Calu3 (cell line): ENCODE results near the gene SCNN1A. TPM values are rescaled to one million over a fixed set of nuclear protein-coding genes. Genes with fewer than 3 reads are reported as not detected.

ENCODE experiments used
- BruUV-seq: library from RNA; stranded (reverse); fragments of 400-500 nt; replicated peaks from 2 replicates; lab custom pipeline; 2021; lab: Mats Ljungman, UMichigan
- CTCF ChIA-PET: fragments of 300-600 bp; sonication (Branson Sonifier 250); formaldehyde crosslinking; loops from one replicate; lab custom pipeline; 2022; ENCODE audit warnings: antibody characterized with exemption; lab: Charles Lee
- DNase-seq: peaks from one replicate; pipeline ENCODE4 v3.0.0; 2022
- H3K27ac Mint-ChIP-seq: one replicate; pipeline ENCODE4 v1.8.0; 2022; ENCODE audit warnings: mixed read lengths; ENCODE audit not compliant: unreplicated experiment
- H3K27me3 Mint-ChIP-seq: one replicate; pipeline ENCODE4 v1.8.0; 2022; ENCODE audit warnings: mixed read lengths; ENCODE audit not compliant: unreplicated experiment
- H3K36me3 Mint-ChIP-seq: one replicate; pipeline ENCODE4 v1.8.0; 2022; ENCODE audit warnings: mild to moderate bottlenecking, moderate library complexity, mixed read lengths; ENCODE audit not compliant: insufficient read depth, unreplicated experiment
- H3K4me1 Mint-ChIP-seq: one replicate; pipeline ENCODE4 v1.8.0; 2022; ENCODE audit warnings: mild to moderate bottlenecking, low read depth, mixed read lengths; ENCODE audit not compliant: unreplicated experiment
- H3K4me3 Mint-ChIP-seq: one replicate; pipeline ENCODE4 v1.8.0; 2022; ENCODE audit warnings: mild to moderate bottlenecking, low read depth, moderate library complexity, mixed read lengths; ENCODE audit not compliant: unreplicated experiment
- H3K9me3 Mint-ChIP-seq: one replicate; pipeline ENCODE4 v1.8.0; 2022; ENCODE audit warnings: low read depth, mixed read lengths; ENCODE audit not compliant: unreplicated experiment
- intact Hi-C: fragments of 100-400 bp; cut with micrococcal nuclease; formaldehyde crosslinking; loops from one replicate; pipeline ENCODE4 v1.10.0; 2022; ENCODE audit not compliant: unreplicated experiment
- total RNA-seq: library from RNA; stranded (reverse); gene quantifications from 2 replicates; pipeline ENCODE4 v1.2.3, GENCODE V29; 2022
- TF ChIP-seq, protein P1 (sequence below): fragments of 200-600 bp; IDR thresholded peaks from one replicate; pipeline ENCODE4 v1.8.0; 2022; ENCODE audit warnings: antibody characterized with exemption; ENCODE audit not compliant: unreplicated experiment

The SCNN1A gene
- total RNA-seq, 1 experiment from 2014 or later, result 53.5 TPM

DNA sequence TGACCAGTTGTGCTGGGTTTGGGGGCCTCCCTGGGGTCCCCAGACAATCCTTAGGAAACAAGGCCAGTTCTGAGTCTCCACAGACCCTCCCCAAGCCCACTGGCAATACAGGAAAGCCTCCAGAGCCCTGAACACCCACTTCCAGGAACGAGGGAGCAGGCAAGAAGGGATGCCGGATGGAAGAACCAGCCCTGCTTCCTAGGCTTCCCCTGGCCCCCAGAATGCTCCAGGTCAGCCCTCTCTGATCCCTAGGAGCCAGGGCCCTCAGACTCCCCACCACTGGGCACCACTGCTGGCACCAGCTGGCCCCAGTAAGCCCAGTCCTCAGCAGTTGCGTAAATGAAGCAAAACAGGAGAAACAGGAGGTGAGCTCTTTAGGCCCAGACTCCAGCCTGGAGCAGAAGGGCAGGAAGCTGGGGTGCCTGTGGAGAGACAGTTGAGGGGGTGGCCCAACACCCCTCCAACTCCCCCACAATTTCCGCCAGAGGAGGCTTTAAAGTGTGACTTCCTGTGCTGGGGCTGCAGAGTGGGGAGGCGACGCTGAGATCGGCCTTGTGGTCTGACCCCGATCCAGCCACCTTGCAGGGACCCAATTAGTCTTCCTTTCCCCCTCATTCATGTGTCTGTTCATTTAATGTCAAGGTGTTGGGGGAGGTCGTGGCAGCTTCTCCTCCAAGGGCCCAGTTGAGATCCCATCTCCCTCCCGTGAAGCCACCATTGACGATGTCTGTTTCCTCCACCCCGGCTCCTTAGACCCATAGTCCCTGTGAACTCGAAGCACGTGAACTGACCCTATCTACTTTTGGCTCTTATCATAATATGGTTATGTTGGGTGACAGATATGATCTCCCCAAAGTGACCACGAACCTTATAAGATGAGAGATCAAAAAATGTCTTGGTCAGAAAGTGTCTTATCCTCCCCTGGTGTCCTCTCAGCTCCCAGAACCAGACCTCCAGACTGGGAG is 38.2 kb downstream of the SCNN1A start:
- no peak overlapping the region for H3K27ac Mint-ChIP-seq
- TF ChIP-seq, protein P1, sequence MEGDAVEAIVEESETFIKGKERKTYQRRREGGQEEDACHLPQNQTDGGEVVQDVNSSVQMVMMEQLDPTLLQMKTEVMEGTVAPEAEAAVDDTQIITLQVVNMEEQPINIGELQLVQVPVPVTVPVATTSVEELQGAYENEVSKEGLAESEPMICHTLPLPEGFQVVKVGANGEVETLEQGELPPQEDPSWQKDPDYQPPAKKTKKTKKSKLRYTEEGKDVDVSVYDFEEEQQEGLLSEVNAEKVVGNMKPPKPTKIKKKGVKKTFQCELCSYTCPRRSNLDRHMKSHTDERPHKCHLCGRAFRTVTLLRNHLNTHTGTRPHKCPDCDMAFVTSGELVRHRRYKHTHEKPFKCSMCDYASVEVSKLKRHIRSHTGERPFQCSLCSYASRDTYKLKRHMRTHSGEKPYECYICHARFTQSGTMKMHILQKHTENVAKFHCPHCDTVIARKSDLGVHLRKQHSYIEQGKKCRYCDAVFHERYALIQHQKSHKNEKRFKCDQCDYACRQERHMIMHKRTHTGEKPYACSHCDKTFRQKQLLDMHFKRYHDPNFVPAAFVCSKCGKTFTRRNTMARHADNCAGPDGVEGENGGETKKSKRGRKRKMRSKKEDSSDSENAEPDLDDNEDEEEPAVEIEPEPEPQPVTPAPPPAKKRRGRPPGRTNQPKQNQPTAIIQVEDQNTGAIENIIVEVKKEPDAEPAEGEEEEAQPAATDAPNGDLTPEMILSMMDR, result no peak
- no peak overlapping the region for H3K4me3 Mint-ChIP-seq
- H3K27me3 Mint-ChIP-seq, result no peaks in the 10 kb centered on the region
- CTCF ChIA-PET, result interaction anchor here (0.6 to 3.5 kb wide), 12 partner anchors 9 to 349 kb away, joined by 3 to 25 read pairs (median 6); partner anchors contain the start of gene LTBR
- no peaks in the 10 kb centered on the region for H3K9me3 Mint-ChIP-seq
- BruUV-seq, result TSS peak; percentile 69
- H3K36me3 Mint-ChIP-seq, result peaks cover 29% of the 10 kb centered on the region
- intact Hi-C loops, result loop anchor here (5.0 kb wide), 1 partner anchor 130 kb away; no protein-coding TSS in a partner anchor
- H3K4me1 Mint-ChIP-seq, result peaks cover 41% of the 10 kb centered on the region
- no peak for DNase-seq

DNA sequence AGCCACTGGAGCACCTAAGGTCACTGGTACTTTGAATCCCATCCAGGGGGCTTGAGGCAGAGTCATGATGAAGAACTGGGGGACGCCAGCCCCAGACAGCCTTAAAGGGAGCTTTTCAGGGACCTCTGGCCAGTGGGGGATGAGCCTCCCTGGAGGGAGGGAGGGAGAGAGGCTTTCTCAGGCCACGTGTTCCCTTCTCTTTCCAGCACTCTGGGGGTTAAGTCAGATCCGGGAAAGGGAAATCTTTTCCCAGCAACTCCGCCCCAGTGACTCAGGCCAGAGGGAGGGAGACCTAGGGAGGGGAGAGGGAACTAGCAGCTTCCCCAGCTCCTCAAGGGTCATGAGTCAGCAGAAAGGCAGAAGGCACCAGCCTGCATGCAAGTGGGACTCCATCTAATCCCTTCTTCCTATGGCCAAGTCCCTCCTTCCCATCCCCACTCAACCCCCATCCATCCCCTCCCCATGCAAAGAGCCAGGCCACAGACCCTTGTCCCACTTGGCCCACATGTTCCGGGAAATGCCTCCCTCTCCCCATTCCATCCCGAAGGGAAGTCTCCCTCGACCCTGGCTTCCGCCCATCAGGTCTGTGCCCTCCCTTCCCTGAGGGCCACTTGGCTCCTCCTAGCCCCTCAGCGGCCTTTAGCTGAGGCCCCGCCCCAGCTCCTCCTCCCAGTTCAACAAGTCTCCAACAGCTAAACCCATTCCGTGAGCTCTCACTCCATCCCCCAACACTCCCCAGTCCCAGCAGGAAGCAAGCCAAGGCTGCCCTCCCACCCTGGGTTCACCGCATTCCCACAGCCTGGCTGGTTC is 39.1 kb downstream of the SCNN1A start:
- BruUV-seq, result no TSS peak
- Mint-ChIP-seq H3K36me3 (peaks cover 38% of the 10 kb centered on the region), H3K4me3 (no peak overlapping the region), H3K9me3 (no peaks in the 10 kb centered on the region), H3K4me1 (peaks cover 43% of the 10 kb centered on the region), H3K27ac (no peak overlapping the region), H3K27me3 (no peaks in the 10 kb centered on the region)
- TF ChIP-seq, protein P1, result no peak
- CTCF ChIA-PET, result interaction anchor here (0.5 to 3.5 kb wide), 15 partner anchors 10 to 348 kb away, joined by 3 to 25 read pairs (median 4); partner anchors contain the start of genes LTBR and TAPBPL
- intact Hi-C loops, result loop anchor here (5.0 kb wide), 1 partner anchor 131 kb away; no protein-coding TSS in a partner anchor
- DNase-seq, result peak; percentile 89

DNA sequence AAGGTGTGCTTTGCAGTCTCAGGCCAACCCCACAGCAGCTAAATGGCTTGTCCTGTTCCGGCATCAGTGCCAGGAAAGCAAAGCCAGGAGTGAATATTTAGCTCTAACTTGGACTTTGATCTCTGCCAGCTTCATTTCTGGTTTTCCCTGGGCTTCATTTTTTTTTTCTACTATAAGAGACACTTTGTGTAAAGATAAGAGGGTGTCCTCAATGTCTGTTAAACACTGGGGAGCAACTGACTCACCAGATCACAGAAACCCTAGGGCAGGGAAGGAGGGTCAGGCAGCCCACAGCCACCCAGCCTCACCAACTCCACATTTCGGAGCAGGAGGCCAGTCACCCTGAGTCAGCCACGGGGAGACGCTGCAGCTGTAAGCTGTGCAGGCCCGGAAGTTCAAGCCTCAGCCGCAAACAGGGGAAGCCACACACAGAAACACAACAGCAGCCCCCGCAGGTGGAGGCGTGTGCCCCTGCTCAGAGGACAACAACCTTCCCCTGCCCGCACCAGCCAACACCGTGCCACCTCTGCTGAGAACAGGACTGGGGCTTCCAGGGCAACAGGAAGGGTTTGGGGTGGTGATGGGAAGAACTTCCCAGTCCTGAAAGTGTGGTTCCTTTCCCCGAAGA is 39.8 kb downstream of the SCNN1A start:
- TF ChIP-seq, protein P1, result no peak
- peak; percentile 80 for DNase-seq
- Mint-ChIP-seq H3K27me3 (no peaks in the 10 kb centered on the region), H3K4me3 (no peak overlapping the region), H3K36me3 (peaks cover 44% of the 10 kb centered on the region), H3K27ac (no peak overlapping the region), H3K9me3 (no peaks in the 10 kb centered on the region), H3K4me1 (peaks cover 46% of the 10 kb centered on the region)
- no TSS peak for BruUV-seq
- intact Hi-C loops, result loop anchor here (5.0 kb wide), 1 partner anchor 132 kb away; no protein-coding TSS in a partner anchor
- CTCF ChIA-PET, result interaction anchor here (0.6 to 3.5 kb wide), 19 partner anchors 9 to 347 kb away, joined by 3 to 25 read pairs (median 5); partner anchors contain the start of genes LTBR, SCNN1A and TAPBPL
